ENCODE measurements around the gene TPO. TPM values are rescaled to one million over a fixed set of nuclear protein-coding genes. Genes with fewer than 3 reads are reported as not detected.
"Not testable (repeated sequence)": the region's sequence is repeated elsewhere in the genome, so short reads cannot be mapped to it uniquely, and the experiment has no call there.

TPO gene
- total RNA-seq, 4 donors from 2014 or later = 0.70 to 46.2 (median 6.8) TPM

GRCh38 chr2:1378456-1379150 lies 34.7 kb upstream of the TPO start:
- Histone ChIP-seq H3K9me3 (no peaks in the 10 kb centered on the region), H3K27me3 (no peaks in the 10 kb centered on the region), H3K36me3 (no peaks in the 10 kb centered on the region), H3K27ac (no peak overlapping the region), H3K4me3 (no peak overlapping the region), H3K4me1 (no peaks in the 10 kb centered on the region)
- TF ChIP-seq CTCF (IDR thresholded peaks at IDR 0.05) = no peak
- DNase-seq = no peak

- no peak for DNase-seq
- Histone ChIP-seq H3K27ac (no peak overlapping the region), H3K9me3 (no peaks in the 10 kb centered on the region), H3K4me3 (no peak overlapping the region), H3K36me3 (no peaks in the 10 kb centered on the region), H3K4me1 (no peaks in the 10 kb centered on the region), H3K27me3 (no peaks in the 10 kb centered on the region)
- TF ChIP-seq POLR2A (IDR thresholded peaks at IDR 0.05) (no peak), CTCF (IDR thresholded peaks at IDR 0.05) (no peak)
These were observed 31.6 kb upstream of the TPO start for GRCh38 chr2:1381644-1382043.

GRCh38 chr2:1387954-1388725 lies 25.1 kb upstream of the TPO start:
- H3K9me3 ChIP-seq, H3K36me3 ChIP-seq, DNase-seq, H3K4me3 ChIP-seq, H3K27me3 ChIP-seq, H3K27ac ChIP-seq, H3K4me1 ChIP-seq: not testable (repeated sequence)

GRCh38 chr2:1390118-1390517 lies 23.1 kb upstream of the TPO start:
- H3K36me3 ChIP-seq, H3K27ac ChIP-seq, H3K9me3 ChIP-seq, H3K4me1 ChIP-seq, H3K27me3 ChIP-seq, DNase-seq, H3K4me3 ChIP-seq: not testable (repeated sequence)

GRCh38 chr2:1393321-1393720 lies 19.9 kb upstream of the TPO start:
- Histone ChIP-seq H3K27me3 (no peaks in the 10 kb centered on the region), H3K9me3 (peaks cover 0 to 5% (median 0%) of the 10 kb centered on the region in 4 donors), H3K4me1 (no peaks in the 10 kb centered on the region), H3K27ac (no peak overlapping the region), H3K36me3 (no peaks in the 10 kb centered on the region), H3K4me3 (no peak overlapping the region)
- DNase-seq = no peak
- TF ChIP-seq CTCF (IDR thresholded peaks at IDR 0.05) (no peak), POLR2A (IDR thresholded peaks at IDR 0.05) (no peak)

GRCh38 chr2:1394709-1395408 lies 18.4 kb upstream of the TPO start:
- no peak for TF ChIP-seq POLR2A (IDR thresholded peaks at IDR 0.05)
- TF ChIP-seq CTCF (IDR thresholded peaks at IDR 0.05) = no peak
- Histone ChIP-seq H3K4me3 (no peak overlapping the region), H3K36me3 (no peaks in the 10 kb centered on the region), H3K4me1 (no peaks in the 10 kb centered on the region), H3K9me3 (peaks cover 0 to 5% (median 0%) of the 10 kb centered on the region in 4 donors), H3K27me3 (no peaks in the 10 kb centered on the region), H3K27ac (no peak overlapping the region)
- DNase-seq = no peak

Data from Peyer's patch (tissue), 4 donors.